ENCODE results near the gene BLOC1S3. TPM values are rescaled to one million over a fixed set of nuclear protein-coding genes. Genes with fewer than 3 reads are reported as not detected.

Gene BLOC1S3
- total RNA-seq, 1 donor from 2014 or later = 16.9 TPM

DNA sequence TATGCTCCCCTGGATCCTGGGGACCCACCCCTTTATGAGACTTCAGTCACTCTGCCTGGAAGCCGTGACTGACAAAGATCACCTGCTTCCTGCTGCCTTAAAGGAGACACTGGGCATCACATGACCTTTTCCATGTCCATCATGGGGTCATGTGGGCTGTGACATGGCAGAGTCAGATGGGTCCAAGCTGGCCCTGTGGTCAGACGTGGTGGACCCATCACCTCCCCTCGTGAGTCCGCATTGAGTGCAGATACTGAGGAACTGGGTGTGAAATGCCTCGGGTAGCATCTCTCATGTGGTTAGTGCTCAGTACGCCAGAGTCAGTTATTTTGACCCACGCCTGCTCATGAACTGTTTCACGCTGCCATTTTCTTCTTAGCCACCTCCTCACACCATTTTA is 44.9 kb upstream of the BLOC1S3 start:
- H3K36me3 Mint-ChIP-seq (ENCODE audit: unreplicated experiment) = no peaks in the 10 kb centered on the region
- H3K27me3 Mint-ChIP-seq (ENCODE audit: unreplicated experiment) = no peaks in the 10 kb centered on the region
- no peak overlapping the region for H3K4me3 Mint-ChIP-seq (ENCODE audit: unreplicated experiment)
- no peak for DNase-seq (ENCODE audit: extremely low spot score, unreplicated experiment)
- H3K9me3 Mint-ChIP-seq (ENCODE audit: unreplicated experiment) = no peaks in the 10 kb centered on the region
- TF ChIP-seq, protein P1, sequence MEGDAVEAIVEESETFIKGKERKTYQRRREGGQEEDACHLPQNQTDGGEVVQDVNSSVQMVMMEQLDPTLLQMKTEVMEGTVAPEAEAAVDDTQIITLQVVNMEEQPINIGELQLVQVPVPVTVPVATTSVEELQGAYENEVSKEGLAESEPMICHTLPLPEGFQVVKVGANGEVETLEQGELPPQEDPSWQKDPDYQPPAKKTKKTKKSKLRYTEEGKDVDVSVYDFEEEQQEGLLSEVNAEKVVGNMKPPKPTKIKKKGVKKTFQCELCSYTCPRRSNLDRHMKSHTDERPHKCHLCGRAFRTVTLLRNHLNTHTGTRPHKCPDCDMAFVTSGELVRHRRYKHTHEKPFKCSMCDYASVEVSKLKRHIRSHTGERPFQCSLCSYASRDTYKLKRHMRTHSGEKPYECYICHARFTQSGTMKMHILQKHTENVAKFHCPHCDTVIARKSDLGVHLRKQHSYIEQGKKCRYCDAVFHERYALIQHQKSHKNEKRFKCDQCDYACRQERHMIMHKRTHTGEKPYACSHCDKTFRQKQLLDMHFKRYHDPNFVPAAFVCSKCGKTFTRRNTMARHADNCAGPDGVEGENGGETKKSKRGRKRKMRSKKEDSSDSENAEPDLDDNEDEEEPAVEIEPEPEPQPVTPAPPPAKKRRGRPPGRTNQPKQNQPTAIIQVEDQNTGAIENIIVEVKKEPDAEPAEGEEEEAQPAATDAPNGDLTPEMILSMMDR (IDR thresholded peaks at IDR 0.05) = no peak
- peaks cover 16% of the 10 kb centered on the region for H3K4me1 Mint-ChIP-seq (ENCODE audit: unreplicated experiment)
- no peak overlapping the region for H3K27ac Mint-ChIP-seq (ENCODE audit: unreplicated experiment)

DNA sequence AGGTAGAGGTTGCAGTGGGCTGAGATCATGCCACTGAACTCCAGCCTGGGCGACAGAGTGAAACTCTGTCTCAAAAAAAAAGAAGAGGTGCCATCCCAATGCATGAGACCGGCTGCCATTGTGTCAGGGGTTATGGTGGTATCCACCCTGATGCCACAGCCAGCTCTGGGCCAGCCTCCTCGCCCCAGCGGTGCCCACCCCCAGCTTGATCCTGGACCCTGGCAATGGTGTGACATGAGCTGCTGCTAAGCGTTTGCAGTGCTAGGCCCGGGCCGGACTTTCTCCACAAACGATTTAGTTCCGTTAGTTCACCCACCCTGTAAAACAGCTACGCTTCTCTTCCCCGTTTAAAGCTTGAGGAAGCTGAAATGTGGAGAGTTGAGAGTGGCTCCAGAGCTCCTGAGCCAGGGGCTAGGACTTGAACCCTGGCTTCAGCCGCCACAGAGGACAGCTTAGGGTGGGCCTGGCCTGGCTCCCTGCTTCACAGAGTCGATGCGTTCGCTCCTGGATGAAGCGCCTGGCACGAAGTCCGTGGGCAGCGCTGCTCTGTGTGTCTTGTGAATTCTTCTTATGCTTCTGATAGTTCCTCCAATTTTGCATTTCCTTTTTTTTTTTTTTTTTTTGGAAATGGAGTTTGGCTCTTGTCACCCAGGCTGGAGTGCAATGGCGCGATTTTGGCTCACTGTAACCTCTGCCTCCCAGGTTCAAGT is 43.3 kb upstream of the BLOC1S3 start:
- TF ChIP-seq, protein P1 (IDR thresholded peaks at IDR 0.05) = no peak
- H3K4me1 Mint-ChIP-seq (ENCODE audit: unreplicated experiment) = peaks cover 14% of the 10 kb centered on the region
- H3K4me3 Mint-ChIP-seq (ENCODE audit: unreplicated experiment) = no peak overlapping the region
- no peaks in the 10 kb centered on the region for H3K36me3 Mint-ChIP-seq (ENCODE audit: unreplicated experiment)
- H3K9me3 Mint-ChIP-seq (ENCODE audit: unreplicated experiment) = no peaks in the 10 kb centered on the region
- no peak overlapping the region for H3K27ac Mint-ChIP-seq (ENCODE audit: unreplicated experiment)
- H3K27me3 Mint-ChIP-seq (ENCODE audit: unreplicated experiment) = no peaks in the 10 kb centered on the region
- DNase-seq (ENCODE audit: extremely low spot score, unreplicated experiment) = no peak

DNA sequence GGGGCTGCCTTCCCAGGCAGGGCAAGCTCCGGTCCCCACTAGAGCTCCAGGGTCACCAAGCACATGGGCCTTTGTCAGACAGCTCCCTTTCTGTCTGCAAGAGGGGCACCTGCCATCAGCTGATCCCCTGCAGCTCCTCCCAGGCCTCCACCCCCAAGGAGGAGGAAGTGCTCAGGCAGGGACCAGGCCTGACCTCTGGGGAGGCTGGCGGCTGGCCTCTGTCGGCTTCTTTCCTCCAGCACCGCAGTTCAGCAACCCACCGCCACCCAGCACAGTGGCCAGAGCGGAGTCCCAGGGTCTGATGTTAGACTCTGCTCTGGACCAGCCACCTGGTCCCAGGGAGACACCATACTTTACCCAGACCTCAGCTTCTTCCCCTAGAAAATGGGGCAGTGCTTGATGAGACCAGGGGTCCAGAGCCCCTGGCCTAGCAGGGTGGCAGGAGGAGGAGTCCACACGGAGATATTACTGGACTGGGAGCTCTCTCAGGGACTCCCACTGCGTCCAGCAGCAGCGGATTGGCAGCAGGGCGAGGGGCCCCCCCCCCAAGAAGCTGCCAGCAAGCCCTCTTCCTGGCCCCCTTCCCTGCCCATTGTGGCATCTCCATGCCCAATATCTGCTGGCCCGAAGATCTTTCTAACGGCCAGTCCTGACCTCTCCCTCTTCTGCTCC is 41.9 kb upstream of the BLOC1S3 start:
- H3K9me3 Mint-ChIP-seq (ENCODE audit: unreplicated experiment) = no peaks in the 10 kb centered on the region
- peaks cover 6% of the 10 kb centered on the region for H3K36me3 Mint-ChIP-seq (ENCODE audit: unreplicated experiment)
- no peak overlapping the region for H3K27ac Mint-ChIP-seq (ENCODE audit: unreplicated experiment)
- no peak overlapping the region for H3K4me3 Mint-ChIP-seq (ENCODE audit: unreplicated experiment)
- TF ChIP-seq, protein P1 (IDR thresholded peaks at IDR 0.05) = no peak
- no peaks in the 10 kb centered on the region for H3K27me3 Mint-ChIP-seq (ENCODE audit: unreplicated experiment)
- H3K4me1 Mint-ChIP-seq (ENCODE audit: unreplicated experiment) = peaks cover 3% of the 10 kb centered on the region
- DNase-seq (ENCODE audit: extremely low spot score, unreplicated experiment) = no peak

DNA sequence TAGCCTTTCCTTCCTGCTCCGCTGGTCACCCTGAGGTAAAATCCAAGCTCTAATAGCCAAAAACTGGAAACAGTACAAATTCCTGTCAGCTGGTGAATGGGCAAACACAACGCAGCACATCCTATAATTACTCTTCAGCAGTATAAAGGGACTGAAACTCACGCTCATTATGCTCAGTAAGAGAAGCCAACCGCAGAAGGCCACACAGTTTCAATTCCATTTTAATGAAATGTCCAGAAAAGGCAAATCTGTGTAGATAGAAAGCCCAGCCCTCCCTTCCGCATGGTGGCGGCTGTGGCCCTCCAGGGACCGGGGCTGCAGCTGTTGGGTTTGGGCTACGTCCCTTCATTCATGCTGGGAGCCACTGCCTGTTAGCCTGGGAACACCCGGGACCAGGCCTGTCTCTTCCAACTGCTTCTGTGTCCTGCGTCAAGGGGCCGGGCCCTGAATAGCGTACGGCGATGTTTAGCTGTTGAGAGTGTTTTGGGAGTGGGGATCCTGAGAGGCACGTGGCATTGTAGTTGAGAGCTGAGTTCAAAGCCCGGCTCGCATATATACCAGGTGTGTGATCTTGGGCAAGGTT is 41.3 kb upstream of the BLOC1S3 start:
- no peak for DNase-seq (ENCODE audit: extremely low spot score, unreplicated experiment)
- Mint-ChIP-seq H3K36me3 (ENCODE audit: unreplicated experiment) (peaks cover 6% of the 10 kb centered on the region), H3K4me1 (ENCODE audit: unreplicated experiment) (peaks cover 3% of the 10 kb centered on the region), H3K9me3 (ENCODE audit: unreplicated experiment) (no peaks in the 10 kb centered on the region), H3K27ac (ENCODE audit: unreplicated experiment) (no peak overlapping the region), H3K4me3 (ENCODE audit: unreplicated experiment) (no peak overlapping the region), H3K27me3 (ENCODE audit: unreplicated experiment) (no peaks in the 10 kb centered on the region)
- TF ChIP-seq, protein P1 (IDR thresholded peaks at IDR 0.05) = no peak

GRCh38 chr19:45138303-45138751 is 40.3 kb upstream of the BLOC1S3 start:
- DNase-seq (ENCODE audit: extremely low spot score, unreplicated experiment) = no peak
- H3K27ac Mint-ChIP-seq (ENCODE audit: unreplicated experiment) = no peak overlapping the region
- no peaks in the 10 kb centered on the region for H3K9me3 Mint-ChIP-seq (ENCODE audit: unreplicated experiment)
- H3K27me3 Mint-ChIP-seq (ENCODE audit: unreplicated experiment) = no peaks in the 10 kb centered on the region
- peaks cover 3% of the 10 kb centered on the region for H3K4me1 Mint-ChIP-seq (ENCODE audit: unreplicated experiment)
- peaks cover 13% of the 10 kb centered on the region for H3K36me3 Mint-ChIP-seq (ENCODE audit: unreplicated experiment)
- no peak overlapping the region for H3K4me3 Mint-ChIP-seq (ENCODE audit: unreplicated experiment)
- TF ChIP-seq, protein P1 (IDR thresholded peaks at IDR 0.05) = no peak

Data from osteocyte (in vitro differentiated cells).